CD14-positive monocyte (primary cell): ENCODE results near the gene MEMO1. TPM values are rescaled to one million over a fixed set of nuclear protein-coding genes. Genes with fewer than 3 reads are reported as not detected.
A peak's percentile ranks its signal among the peaks of the same experiment; 100 is the strongest.
"Not testable (repeated sequence)": the region's sequence is repeated elsewhere in the genome, so short reads cannot be mapped to it uniquely, and the experiment has no call there.

Source experiments
- DNase-seq, 3 donors: peaks; one replicate each; pipeline ENCODE4 v3.0.0-alpha.2; 2011 to 2022
- H2AFZ ChIP-seq: 2 replicates; pipeline ENCODE4 v1.6.0; 2012; ENCODE audit warnings: mild to moderate bottlenecking, low read depth, low read length, inconsistent platforms; ENCODE audit not compliant: insufficient read depth, poor library complexity, severe bottlenecking
- H3K27ac ChIP-seq, 2 donors: 1 replicate in 1 of 2; 2 replicates in 1 of 2; pipeline ENCODE4 v1.5.1; 2012 to 2013; ENCODE audit warnings: low read length in 2 of 2, control low read depth in 1 of 2, inconsistent platforms in 1 of 2, low read depth in 1 of 2, mild to moderate bottlenecking in 1 of 2
- H3K27me3 ChIP-seq, 2 donors: one replicate each; pipeline versions ENCODE4 v1.6.0 to v1.6.1; 2011 to 2013; ENCODE audit warnings: low read length in 2 of 2; ENCODE audit not compliant: control insufficient read depth in 2 of 2, insufficient read depth in 2 of 2
- H3K36me3 ChIP-seq, 2 donors: replicated peaks in 1 of 2; 1 replicate in 1 of 2; 2 replicates in 1 of 2; pipeline versions ENCODE4 v1.5.1 to v1.6.1; 2012 to 2013; ENCODE audit warnings: low read length in 2 of 2, control low read depth in 1 of 2, inconsistent platforms in 1 of 2, mild to moderate bottlenecking in 1 of 2; ENCODE audit not compliant: insufficient read depth in 2 of 2, control insufficient read depth in 1 of 2
- H3K4me1 ChIP-seq, 2 donors: 1 replicate in 1 of 2; 2 replicates in 1 of 2; pipeline versions ENCODE4 v1.5.1 to v1.6.1; 2012 to 2013; ENCODE audit warnings: low read length in 2 of 2, control low read depth in 1 of 2, inconsistent platforms in 1 of 2, mild to moderate bottlenecking in 1 of 2, moderate library complexity in 1 of 2; ENCODE audit not compliant: insufficient read depth in 2 of 2, control insufficient read depth in 1 of 2
- H3K4me2 ChIP-seq: replicated peaks from 2 replicates; pipeline ENCODE3; 2012; ENCODE audit warnings: low read length, moderate library complexity, mild to moderate bottlenecking; ENCODE audit not compliant: poor library complexity, severe bottlenecking; ENCODE audit errors: extremely low read depth
- H3K4me3 ChIP-seq, 3 experiments: fragments of 200-600 bp in 1 of 3; sonication (generic) in 1 of 3; replicated peaks in 1 of 3; 1 replicate in 2 of 3; 2 replicates in 1 of 3; pipeline ENCODE4 v1.5.1; 2011 to 2013; ENCODE audit warnings: low read length in 3 of 3, mild to moderate bottlenecking in 3 of 3, control low read depth in 2 of 3, low read depth in 2 of 3, inconsistent platforms in 1 of 3, moderate library complexity in 1 of 3
- H3K79me2 ChIP-seq: 2 replicates; pipeline ENCODE4 v1.6.0; 2012; ENCODE audit warnings: mild to moderate bottlenecking, control low read depth, inconsistent platforms, low read length, moderate library complexity; ENCODE audit not compliant: insufficient read depth
- H3K9ac ChIP-seq: 2 replicates; pipeline ENCODE4 v1.6.0; 2017; ENCODE audit warnings: low read length, mild to moderate bottlenecking; ENCODE audit not compliant: insufficient read depth, poor library complexity, severe bottlenecking
- H3K9me3 ChIP-seq, 2 donors: replicated peaks in 1 of 2; 1 replicate in 1 of 2; 2 replicates in 1 of 2; pipeline versions ENCODE4 v1.5.1 to v1.6.1; 2012 to 2013; ENCODE audit warnings: low read length in 2 of 2, control low read depth in 1 of 2; ENCODE audit not compliant: control insufficient read depth in 1 of 2, insufficient read depth in 1 of 2
- H4K20me1 ChIP-seq: 2 replicates; pipeline ENCODE4 v1.6.0; 2012; ENCODE audit warnings: mild to moderate bottlenecking, low read length, control low read depth, moderate library complexity; ENCODE audit not compliant: insufficient read depth
- H3K27ac Mint-ChIP-seq, 7 donors: one replicate each; pipeline ENCODE4 v1.8.0; 2020; ENCODE audit warnings: mild to moderate bottlenecking in 7 of 7, mixed read lengths in 7 of 7, moderate library complexity in 6 of 7, inconsistent platforms in 2 of 7
- H3K27me3 Mint-ChIP-seq, 3 donors: one replicate each; pipeline ENCODE4 v1.8.0; 2021 to 2022; ENCODE audit warnings: low read depth in 3 of 3, mild to moderate bottlenecking in 3 of 3, mixed read lengths in 3 of 3, moderate library complexity in 3 of 3, inconsistent platforms in 1 of 3
- H3K36me3 Mint-ChIP-seq, 2 donors: one replicate each; pipeline ENCODE4 v1.8.0; 2020; ENCODE audit warnings: mixed read lengths in 2 of 2, inconsistent platforms in 1 of 2, mild to moderate bottlenecking in 1 of 2
- H3K4me1 Mint-ChIP-seq: one replicate; pipeline ENCODE4 v1.8.0; 2020; ENCODE audit warnings: mild to moderate bottlenecking, mixed read lengths
- H3K4me3 Mint-ChIP-seq, 2 donors: one replicate each; pipeline ENCODE4 v1.8.0; 2020; ENCODE audit warnings: mild to moderate bottlenecking in 2 of 2, mixed read lengths in 2 of 2, moderate library complexity in 1 of 2
- H3K9me3 Mint-ChIP-seq, 7 donors: one replicate each; pipeline ENCODE4 v1.8.0; 2020 to 2022; ENCODE audit warnings: mixed read lengths in 7 of 7, mild to moderate bottlenecking in 6 of 7, moderate library complexity in 6 of 7, inconsistent platforms in 2 of 7
- WGBS: methylation state at CpG from one replicate; pipeline ENCODE4 v1.1.5; 2013; ENCODE audit warnings: missing lambda C conversion rate; ENCODE audit not compliant: insufficient coverage; 5-methylcytosine and 5-hydroxymethylcytosine counted together
- intact Hi-C, 2 donors: fragments of 100-400 bp; cut with micrococcal nuclease; formaldehyde crosslinking; loops; one replicate each; pipeline versions ENCODE4 v1.15.0 to v1.15.1; 2023
- polyA plus RNA-seq, 3 donors: library from polyadenylated mRNA; depleted of rRNA in 1 of 3; unstranded in 2 of 3; stranded (reverse) in 1 of 3; fragments of 300-500 nt in 2 of 3; fragments of >200 nt in 1 of 3; fragmentation: Illumina TruSeq in 2 of 3; gene quantifications; 1 replicate in 2 of 3; 2 replicates in 1 of 3; pipeline ENCODE4 v1.2.3, GENCODE V29; 2012 to 2021
- TF ChIP-seq, protein P1 (sequence below): fragments of 200-600 bp; IDR thresholded peaks from one replicate; pipeline ENCODE4 v1.8.0; 2022; ENCODE audit warnings: antibody characterized with exemption, mild to moderate bottlenecking

The MEMO1 gene
- polyA plus RNA-seq, 3 donors, result 49.5 to 63.7 (median 57.0) TPM

- peak; percentile 17 to 24 (median 18) for DNase-seq
- Mint-ChIP-seq H3K4me1 (peaks cover 43% of the 10 kb centered on the region), H3K27me3 (no peaks in the 10 kb centered on the region), H3K4me3 (peak overlapping the region; percentile 73 to 81), H3K36me3 (peaks cover 7 to 15% of the 10 kb centered on the region in 2 donors), H3K27ac (peak overlapping the region; percentile 89 to 96 (median 93)), H3K9me3 (no peaks in the 10 kb centered on the region)
- Histone ChIP-seq H3K9ac (peak overlapping the region; percentile 53), H3K9me3 (no peaks in the 10 kb centered on the region), H3K79me2 (peaks cover 100% of the 10 kb centered on the region), H4K20me1 (peaks cover 62% of the 10 kb centered on the region), H3K4me1 (peaks cover 26 to 30% of the 10 kb centered on the region in 2 donors), H3K4me2 (peak overlapping the region; percentile 63), H2AFZ (no peak overlapping the region), H3K36me3 (peaks cover 2 to 4% of the 10 kb centered on the region in 2 donors), H3K4me3 (peak overlapping the region in 2 of 3 experiments; percentile 54 to 75), H3K27me3 (no peaks in the 10 kb centered on the region), H3K27ac (peak overlapping the region; percentile 80 to 86)
- no CpG with 5 or more reads among the region's 1 CpG for WGBS
- intact Hi-C loops, result loop anchor here (10.0 kb wide), 1 partner anchor 48 kb away; no protein-coding TSS in a partner anchor
- TF ChIP-seq, protein P1, sequence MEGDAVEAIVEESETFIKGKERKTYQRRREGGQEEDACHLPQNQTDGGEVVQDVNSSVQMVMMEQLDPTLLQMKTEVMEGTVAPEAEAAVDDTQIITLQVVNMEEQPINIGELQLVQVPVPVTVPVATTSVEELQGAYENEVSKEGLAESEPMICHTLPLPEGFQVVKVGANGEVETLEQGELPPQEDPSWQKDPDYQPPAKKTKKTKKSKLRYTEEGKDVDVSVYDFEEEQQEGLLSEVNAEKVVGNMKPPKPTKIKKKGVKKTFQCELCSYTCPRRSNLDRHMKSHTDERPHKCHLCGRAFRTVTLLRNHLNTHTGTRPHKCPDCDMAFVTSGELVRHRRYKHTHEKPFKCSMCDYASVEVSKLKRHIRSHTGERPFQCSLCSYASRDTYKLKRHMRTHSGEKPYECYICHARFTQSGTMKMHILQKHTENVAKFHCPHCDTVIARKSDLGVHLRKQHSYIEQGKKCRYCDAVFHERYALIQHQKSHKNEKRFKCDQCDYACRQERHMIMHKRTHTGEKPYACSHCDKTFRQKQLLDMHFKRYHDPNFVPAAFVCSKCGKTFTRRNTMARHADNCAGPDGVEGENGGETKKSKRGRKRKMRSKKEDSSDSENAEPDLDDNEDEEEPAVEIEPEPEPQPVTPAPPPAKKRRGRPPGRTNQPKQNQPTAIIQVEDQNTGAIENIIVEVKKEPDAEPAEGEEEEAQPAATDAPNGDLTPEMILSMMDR, result no peak
Measured at GRCh38 chr2:31956312-31956711, 54.5 kb downstream of the MEMO1 start.

DNA sequence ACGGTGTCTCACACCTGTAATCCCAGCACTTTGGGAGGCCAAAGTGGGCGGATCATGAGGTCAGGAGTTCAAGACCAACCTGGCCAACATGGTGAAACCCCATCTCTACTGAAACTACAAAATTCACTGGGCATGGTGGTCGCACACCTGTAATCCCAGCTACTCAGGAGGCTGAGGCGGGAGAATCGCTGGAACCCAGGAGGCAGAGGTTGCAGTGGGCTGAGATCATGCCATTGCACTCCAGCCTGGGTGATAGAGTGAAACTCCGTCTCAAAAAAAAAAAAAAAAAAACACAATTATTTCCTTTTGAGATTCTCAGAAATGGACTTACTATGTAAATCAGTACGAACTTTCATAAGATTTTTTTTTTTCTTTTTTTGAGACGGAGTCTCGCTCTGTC lies 57.7 kb downstream of the MEMO1 start:
- not testable (repeated sequence) for H3K9ac ChIP-seq, H3K27me3 Mint-ChIP-seq, H3K4me2 ChIP-seq, H3K4me3 Mint-ChIP-seq, H3K9me3 Mint-ChIP-seq, H3K4me3 ChIP-seq, H3K27ac Mint-ChIP-seq, H3K27ac ChIP-seq, H3K27me3 ChIP-seq, DNase-seq, H3K9me3 ChIP-seq, H2AFZ ChIP-seq
- H3K36me3 Mint-ChIP-seq, result peaks cover 12 to 25% of the 10 kb centered on the region in 2 donors
- Histone ChIP-seq H3K79me2 (peaks cover 100% of the 10 kb centered on the region), H3K4me1 (peaks cover 25 to 26% of the 10 kb centered on the region in 2 donors), H4K20me1 (peaks cover 63% of the 10 kb centered on the region), H3K36me3 (peaks cover 2 to 17% of the 10 kb centered on the region in 2 donors)
- intact Hi-C loops, result loop anchor here (10.0 kb wide), 1 partner anchor 52 kb away; no protein-coding TSS in a partner anchor
- WGBS, result 100% methylated on average over 1 of the region's 9 CpGs
- peaks cover 22% of the 10 kb centered on the region for H3K4me1 Mint-ChIP-seq
